Activated naive CD4-positive, alpha-beta T cell treated with Interleukin-2 at 50 U/mL for 16 hours (primary cell): Measurements from ENCODE around the gene CDCA5.

Experiments used
- DNase-seq: peaks from one replicate; pipeline ENCODE4 v3.0.0-alpha.2; 2020

The CDCA5 gene, protein sequence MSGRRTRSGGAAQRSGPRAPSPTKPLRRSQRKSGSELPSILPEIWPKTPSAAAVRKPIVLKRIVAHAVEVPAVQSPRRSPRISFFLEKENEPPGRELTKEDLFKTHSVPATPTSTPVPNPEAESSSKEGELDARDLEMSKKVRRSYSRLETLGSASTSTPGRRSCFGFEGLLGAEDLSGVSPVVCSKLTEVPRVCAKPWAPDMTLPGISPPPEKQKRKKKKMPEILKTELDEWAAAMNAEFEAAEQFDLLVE

DNA sequence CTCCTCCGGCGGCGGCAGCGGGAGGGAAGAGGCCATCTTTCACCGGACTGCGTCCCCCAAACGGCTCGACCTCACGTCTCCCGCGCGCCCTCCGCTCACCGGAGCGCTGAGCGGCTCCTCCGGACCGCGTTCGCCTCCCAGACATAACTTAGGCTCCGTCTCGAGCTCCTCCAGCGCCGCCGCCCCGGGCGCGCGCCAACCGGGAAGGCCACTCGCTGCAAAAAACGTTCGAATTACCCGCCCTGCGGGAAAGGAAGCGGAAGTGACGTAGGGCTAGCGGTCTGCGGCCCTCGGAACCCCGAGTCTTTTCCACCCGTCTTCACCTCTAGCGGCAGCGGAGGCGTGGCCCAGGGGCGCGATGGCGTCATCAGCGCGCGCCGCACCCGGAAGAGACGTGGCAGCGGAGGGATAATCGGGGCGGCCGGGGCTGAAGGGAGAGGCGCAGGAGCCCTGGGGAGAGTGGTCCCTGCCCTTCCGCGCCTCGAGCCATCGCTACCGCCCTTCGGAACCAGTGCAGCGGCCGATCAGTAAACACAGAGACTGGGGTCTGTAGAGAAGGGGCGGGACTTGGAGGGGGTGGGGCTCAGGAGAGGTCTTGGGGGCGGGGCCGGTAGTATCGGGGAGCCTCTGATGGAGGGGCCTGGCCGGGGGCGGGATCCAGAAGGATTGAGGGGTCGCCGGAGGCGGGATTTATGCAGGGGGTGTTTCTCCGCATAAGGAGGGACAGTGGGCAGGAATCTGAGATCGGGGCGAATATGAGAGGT is at the start of gene CDCA5, which contains the start of gene ZFPL1:
Gene CDCA5, minus strand, starts transcription at position 207 of the 764 bp plus-strand sequence. Its CDS starts 62 bp downstream, at position 145.
Gene ZFPL1, plus strand, starts transcription at position 389 of the 764 bp plus-strand sequence. CDS start 477 bp downstream, outside the sequence.
- DNase-seq: peak; percentile 97

DNA sequence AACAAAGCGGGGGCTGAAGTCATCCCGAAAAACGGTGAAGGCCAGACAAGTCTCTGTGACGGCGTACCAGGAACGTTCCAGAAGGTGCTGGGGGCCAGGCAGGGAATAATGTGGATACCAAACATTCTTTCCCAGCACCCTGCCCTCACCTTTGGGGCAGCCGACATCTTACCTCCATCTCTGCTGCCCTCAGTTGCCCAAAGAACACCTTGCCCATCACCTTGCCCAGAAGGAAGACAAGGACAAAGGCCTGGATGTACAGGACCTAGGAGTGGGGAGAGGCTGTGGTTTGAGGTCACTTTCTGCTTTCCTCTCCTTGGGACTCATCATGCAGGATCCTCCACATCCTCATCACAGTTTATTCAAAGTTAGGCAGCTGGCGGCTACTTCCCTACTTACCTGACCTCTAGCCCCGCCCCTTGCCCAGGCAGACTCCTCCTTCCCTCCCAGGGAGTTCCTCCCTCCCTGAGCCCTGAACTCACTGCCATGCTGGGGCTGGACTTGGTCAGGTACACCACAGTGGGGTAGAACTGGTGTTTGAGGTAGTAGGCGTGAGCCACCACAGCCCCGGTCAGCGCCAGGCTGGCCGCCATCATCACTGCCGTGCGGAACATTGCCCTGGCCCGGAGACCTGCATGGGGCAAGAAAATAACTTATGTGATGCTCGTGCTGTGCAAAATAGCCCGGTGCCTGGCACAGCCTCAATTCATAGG is 49.3 kb upstream of the CDCA5 start:
- peak; percentile 65 for DNase-seq

DNA sequence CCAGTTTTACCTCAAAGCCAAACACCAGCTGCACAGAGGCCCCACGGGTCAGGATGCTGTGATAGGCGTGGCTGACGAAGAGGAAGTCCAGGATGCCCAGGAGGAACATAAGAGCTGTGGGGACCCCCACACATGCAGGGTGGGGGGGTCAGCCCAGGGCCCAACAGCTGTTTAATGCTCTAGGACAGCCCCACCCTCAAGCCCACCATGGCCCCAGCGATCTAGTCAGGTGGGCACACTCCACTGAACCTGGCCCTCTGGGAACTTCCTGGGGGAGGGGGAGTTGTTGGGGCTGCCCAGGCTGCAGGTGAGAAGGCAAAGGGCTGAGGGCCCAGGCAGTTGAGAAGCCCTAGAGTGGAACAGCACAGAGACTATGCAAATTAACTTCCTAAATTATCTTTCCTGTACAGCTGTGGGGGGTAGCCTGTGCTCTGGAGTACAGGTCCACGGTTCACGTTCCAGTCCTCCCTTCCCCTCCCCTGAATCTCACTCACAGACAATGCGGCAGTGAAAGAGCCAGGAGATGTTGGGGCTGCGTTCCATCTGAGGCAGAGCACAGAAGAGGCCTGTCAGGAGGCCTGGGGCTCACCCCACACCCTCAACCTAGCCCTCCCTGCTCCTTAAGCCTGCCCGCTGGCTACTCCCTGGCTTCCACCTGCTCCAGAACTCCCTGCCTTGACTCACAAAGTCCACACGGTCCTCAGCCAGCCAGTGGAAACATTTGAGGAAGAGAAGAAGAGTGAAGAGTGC is 48.6 kb upstream of the CDCA5 start:
- DNase-seq: no peak

DNA sequence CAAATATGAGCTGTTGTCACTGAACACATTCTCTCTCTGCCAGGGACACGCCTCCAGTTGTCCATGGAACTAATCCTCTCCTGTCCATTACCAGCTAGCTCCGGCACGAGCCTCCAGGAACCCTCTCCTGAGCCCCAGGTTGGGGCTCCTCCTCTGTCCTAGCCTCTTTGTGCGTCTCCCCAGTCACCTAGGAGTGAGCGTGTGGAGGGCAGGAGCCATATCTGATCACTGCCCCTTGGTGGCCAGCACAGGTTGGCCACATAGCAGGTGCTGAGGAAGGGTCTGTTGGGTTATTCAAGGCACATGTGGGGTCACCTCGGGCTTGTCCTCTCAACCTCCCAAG is 48.0 kb upstream of the CDCA5 start:
- no peak for DNase-seq

DNA sequence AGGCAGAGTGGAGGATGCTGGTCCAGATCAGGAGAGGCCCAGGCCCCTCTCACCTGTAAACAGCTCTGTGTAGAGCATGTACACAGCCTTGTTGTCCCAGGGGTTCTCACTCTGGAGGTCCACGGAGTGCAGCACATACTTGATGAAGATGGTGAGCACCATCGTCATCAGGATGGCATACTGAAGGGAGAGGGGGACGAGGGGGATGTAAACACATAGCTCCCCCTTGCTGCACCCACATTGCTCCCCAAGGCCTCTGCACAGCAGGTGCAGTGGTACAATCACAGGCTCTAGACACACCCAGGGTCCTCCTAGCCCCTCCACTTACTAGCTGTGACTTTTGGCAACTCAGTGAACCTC is 47.6 kb upstream of the CDCA5 start:
- no peak for DNase-seq

DNA sequence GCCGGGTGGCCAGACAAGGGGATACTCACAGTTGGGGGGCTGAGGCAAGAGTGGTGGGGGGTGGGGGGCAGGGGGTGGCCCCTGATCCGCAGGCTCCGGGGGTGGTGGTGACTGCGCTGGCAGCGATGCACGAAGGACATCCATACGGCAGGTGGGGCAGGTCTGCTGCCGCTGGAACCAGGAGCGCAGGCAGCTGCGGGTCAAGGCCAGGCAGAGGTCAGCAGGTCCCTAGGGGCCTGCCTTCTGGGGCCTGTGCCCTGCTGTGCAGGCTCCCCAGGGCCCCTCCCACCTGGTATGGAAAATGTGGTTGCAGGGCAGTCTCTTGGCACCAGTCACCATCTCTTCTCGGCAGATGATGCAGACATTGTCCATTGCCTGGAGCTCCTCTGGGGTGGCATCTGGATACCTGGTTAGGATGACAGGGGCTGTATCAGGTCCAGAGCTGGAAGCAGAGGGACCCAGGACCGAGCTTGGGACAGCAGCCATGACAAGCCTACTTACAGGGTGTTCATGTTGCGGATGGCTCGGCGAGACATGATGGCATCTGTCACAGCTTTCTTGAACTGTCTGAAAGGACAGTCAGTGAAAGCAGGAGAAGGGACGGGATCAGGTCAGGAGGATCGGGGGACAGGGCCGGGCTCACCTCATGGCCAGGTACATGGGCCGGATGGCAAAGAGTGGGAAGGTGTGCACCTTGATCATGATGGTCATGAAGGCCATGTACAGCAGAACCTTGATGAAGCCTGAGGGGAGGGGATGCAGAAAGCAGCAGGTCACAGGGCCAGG is 47.0 kb upstream of the CDCA5 start:
- DNase-seq: no peak

DNA sequence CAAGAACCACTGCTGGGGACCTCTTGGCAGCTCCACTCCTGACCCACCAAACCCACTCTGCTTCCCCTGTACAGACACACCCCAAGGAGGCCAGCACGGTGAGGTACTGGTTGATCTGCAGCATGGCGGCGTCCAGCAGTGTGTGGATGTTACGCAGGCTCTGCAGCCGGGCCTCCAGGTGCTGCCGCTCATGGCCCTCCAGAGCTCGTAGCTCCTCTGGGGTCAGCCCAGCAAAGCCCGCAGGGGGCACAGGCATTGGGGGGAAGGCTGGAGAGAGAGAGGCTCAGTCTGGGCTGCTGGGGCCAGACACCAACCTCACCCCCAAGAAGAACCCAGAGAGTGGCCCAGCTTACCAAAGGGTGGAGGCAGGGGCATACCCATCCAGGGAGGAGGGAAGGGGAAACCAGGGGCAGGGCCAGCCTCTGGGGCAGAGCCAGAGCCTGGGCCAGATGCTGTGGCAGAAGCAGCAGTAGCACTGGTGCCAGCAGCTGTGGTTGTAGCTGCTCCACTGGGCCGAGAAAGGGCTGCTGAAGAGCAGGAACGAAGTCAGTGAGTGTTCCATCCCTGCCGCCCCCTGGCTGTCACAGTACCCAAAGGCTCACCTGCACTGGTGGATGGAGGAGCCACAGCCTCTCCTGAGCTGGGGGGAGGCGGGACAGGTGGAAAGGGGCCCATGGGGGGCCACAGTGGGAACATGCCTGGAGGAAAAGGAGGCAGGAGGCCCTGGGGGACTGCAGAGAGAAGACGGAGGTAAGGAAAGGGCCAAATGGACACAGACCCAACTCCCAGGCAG is 46.0 kb upstream of the CDCA5 start:
- no peak for DNase-seq

DNA sequence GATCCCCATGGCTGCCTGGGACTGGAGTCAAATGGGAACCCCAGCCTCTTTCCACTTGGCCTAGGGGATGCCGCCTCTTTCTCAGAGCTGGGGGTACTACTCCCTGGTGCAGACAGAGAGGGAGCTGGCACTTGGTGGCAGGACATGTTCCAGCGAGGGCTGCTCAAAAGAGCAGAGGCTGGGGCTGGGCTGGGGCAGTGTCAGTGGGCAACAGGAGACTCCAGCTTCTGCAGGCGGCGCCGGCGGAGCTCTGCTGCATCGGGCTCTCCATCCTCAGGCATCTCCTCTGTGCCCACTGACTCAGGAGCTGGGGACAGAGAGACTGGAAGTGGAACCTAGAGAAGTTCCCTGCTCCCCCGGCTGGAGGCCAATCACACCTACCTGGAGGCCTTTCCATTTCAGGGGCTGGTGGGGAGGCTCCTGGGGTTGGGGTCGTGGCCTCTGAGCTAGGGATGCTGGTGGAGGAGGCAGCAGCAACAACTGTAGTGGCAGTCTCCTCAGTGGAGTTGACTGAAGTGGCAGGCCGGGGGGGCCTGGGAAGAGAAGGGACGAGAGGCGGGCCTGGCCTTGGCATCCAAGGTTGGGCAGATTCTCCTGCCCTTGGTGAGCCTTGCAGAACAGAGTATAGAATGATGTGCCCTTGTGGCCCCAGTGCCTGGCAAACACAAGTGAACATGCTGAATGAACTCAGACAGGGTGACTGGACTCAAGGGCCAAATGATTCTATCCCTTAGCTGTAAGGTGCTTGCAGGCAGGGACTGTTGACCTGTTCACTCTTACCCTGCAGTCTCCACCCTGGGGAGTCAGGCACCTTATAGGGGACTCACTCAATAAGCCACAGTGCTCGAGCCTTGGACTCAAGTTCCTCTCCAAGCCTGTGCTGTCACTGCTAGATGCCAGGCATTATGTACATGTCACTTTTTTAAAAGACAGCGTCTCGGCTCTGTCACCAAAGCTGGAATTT is 44.6 kb upstream of the CDCA5 start:
- no peak for DNase-seq

DNA sequence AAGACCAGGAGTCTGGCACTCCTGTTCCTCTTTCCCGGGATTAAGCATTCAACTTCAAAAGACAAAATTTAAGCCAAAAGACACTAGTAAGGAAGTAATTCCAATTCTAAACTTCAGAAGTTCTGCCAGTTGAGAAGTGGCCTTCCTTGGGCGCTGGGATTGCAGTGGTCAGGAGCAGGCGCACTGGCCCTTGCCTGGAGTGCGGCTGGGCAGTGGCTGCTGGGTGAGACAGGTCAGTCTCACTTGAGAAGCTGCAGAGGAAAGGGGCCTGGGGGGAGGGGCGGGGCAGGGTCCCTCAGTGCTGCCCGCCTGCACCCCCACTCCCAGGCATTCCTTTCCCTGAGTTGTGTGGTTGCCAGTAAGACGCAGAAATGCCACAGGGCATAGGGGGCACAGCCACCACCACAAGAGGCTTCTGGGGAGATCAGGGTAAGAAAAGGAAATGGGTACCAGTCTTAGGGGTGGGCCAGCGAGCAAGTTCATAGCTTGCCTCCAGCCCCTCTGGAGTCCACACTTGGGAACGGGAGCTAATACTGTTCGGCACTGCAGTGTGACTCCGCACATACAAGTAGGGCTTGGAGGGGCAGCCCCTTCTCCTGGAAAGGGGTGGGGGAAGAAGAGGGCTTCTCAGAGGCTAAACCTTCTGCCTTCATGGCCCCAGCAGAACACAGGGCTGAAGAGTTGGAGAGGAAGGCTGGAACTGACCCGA is 43.8 kb upstream of the CDCA5 start:
- DNase-seq: no peak

DNA sequence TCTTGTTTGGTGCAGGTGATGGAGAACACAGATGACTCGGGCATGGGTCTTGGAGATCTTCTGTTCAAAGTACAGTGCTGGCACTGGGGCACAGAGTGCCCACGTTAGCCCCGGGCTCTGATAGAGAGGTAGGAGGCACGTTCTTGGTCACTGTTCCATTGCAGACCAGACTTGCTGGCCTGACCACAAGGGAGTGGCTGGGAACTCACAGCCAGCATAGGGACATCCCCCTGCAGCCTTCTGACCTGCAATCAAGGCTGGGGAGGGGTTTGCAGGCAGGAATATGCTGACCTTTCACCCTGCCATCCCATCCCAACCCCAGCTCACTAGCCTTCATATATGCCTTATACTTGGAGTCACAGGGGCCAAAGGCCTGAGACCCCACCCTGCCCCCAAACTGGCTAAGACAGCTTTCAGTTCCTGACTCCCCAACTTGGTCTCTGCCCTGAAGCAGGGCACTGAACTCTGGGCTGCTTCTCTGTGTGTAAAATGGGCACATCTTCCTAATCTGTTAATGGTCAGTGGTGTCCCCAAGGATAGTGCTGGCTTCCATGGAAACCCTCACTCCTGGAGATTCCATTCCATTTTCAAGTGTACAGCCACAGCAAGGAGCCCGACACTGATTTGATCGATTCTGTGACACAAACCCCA is 42.9 kb upstream of the CDCA5 start:
- no peak for DNase-seq

DNA sequence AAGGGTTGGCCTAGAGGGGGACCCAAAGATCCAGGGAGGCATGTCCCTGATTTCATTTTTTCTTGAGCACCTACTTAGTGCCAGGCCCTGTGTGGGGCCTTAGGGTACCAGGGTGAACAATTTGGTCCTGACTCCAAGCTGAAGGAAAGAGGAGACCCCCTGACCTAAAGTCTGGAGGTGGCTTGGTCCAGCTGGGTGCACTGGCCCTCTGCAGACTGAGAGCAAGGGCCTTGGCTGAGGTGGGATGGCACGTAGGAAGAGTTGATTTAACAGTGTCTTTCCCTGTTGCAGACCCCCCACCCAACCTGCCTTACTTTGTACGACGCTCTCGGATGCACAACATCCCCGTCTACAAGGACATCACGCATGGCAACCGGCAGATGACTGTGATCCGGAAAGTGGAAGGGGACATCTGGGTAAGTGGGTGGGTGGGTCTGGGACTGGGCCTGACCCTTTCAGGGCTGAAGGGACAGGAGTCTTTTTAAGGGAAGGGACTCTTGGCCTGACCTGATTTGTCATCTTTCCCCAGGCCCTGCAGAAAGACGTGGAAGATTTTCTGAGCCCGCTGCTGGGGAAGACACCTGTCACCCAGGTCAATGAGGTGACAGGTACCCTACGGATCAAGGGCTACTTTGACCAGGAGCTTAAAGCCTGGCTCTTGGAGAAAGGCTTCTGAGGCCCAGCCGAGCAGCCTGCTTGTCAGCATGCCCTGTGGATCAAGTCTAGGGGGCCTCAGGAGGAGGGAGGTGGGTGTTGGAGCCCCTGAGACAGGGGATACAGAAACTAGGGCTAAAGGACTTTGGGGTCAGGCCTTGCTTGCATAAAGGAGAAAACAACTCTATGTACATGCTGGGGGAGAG is 41.6 kb upstream of the CDCA5 start:
- no peak for DNase-seq

DNA sequence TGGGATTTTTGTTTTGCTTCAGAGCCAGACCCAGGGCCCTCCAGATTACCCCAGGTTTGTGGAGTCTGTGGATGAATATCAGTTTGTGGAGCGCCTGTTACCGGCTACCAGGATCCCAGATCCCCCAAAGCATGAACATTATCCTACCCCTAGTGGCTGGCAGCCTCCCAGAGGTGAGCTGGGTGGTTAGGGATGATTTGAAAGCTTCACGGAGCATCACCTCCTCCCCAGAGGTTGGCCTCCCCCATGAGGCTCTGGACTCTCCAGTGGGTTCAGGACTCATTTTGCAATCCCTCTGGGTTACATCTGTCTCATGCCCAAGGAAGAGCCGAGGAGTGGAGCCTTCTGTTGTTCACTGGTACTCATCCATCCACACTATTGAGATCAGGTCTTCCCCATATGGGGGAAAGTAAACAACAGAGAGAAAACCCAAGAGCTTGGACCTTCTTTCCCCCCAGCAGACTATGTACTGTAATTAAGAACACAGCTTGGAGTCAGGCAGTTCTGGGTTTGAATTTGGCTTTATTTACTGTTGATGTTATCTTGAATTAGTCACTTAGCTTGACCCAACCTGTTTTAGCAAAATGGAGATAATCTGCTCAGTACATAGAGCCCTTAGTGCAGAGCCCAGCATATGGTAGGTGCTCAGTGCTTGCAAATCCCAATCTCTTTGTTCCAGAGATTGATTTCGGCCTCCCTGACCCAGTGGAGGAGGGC is 40.8 kb upstream of the CDCA5 start:
- DNase-seq: no peak

DNA sequence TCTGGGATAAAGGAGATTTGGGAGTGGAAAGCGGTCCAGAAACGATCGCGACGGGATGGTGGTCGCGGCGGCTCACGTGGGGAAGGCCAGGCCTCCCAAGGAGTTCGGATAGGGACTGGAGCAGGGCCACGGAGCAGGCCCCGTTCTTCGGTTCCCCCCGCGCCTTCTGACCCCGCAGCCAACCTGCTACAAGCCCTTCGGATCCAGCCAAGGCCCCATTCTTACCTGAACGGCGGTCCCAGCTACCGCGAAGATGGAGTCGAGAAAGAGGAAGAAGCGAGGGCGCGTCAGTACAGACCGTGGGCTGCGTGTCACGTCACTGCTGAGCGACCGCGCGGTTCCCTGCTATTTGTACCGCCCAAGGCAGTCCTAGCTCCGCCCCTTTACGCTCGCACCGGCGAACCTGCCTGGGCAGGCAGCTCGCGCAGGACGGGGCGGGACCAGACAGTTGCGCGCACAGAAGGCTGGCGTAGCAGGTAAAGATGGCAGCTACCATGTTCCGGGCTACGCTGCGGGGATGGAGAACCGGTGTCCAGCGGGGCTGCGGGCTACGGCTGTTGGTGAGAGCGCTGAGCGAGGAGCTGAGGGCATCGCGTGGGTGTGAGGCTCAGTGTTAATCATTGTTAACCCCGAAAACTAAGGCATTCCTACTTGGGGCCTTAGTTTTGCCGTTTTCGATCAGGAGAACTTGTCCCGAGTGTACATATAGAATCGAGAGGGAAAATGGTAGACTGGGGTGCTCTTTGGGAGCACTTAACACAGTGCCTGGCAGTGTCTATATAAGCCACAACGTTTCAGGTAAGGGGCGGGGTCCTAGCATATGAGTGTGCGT is 38.2 kb upstream of the CDCA5 start, which contains the start of the genes FAU and MRPL49:
Gene FAU, minus strand, starts transcription at position 270 of the 832 bp plus-strand sequence. CDS start 321 bp downstream, outside the sequence.
Gene MRPL49, plus strand, starts transcription at position 457 of the 832 bp plus-strand sequence. Its CDS starts 26 bp downstream, at position 483.
- DNase-seq: peak; percentile 99

DNA sequence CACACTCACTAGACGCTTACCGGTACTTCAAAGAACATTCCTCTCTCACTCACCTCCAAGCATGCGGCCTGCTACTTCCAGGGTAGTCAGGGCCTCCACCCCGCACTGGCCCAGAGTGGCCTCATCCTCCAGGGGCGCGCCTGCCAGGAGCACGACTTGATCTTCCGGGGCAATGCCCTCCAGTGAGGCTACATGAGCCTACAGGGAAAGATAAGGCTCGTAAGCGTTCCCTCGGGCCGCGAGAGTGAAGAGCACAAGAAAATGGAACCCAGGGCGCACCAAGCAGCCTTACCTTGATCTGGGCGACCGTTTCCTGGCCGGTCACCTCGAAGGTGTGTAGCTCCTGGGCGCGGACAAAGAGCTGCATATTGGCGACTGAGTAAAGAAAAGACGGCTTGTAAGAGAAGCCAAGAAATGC is 37.6 kb upstream of the CDCA5 start:
- DNase-seq: peak; percentile 43

DNA sequence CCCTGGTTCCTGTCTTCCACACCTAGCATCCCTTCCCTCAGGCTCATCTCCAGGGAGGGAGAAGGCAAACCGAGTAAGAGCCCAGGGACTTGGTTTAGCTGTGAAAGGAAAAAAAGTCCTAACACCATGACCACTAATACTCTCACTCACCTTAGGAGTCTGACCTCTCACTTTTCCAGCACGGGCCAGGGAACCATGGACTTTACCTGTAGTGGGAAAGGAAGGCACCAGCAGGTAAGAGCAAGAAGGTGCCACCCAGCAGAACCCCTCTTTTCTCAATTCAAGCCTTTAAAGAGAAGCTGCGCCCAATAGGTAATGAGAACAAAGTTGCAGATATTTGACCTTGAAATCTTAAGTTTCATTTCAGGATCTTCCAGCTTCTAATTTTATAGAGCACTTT is 37.0 kb upstream of the CDCA5 start:
- no peak for DNase-seq

DNA sequence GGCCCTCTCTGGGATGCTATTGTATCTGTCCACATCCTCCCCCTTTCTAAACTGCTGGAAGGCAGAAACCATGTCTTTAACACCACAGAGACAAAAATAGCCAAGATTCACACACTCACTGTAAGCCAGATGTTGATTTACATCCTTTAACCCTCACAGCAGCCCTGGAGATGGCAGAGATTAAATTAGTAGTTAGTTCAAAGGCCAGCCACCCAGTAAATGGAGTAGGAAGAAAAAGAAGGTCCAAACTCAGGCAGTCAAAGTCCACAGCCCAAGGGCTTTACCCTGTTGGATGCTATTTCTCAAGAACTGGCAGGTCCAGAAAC is 35.8 kb upstream of the CDCA5 start:
- no peak for DNase-seq
